Stimulated activated naive CD8-positive, alpha-beta T cell treated with anti-CD3 and anti-CD28 coated beads, Interleukin-15, Interleukin-2, amounts not matched to agents 100 U/mL and 50 U/mL, for 24 hours (primary cell): Measurements from ENCODE around the gene LRRC4C.

Experiments
- ATAC-seq: fragments of 150-1000 bp; cut with Tn5 transposase; one replicate; pipeline ENCODE4 v1.10.0; 2021
- DNase-seq: peaks from one replicate; pipeline ENCODE4 v3.0.0; 2021

LRRC4C gene

GRCh38 chr11:41250408-41250935 is 209.0 kb downstream of the LRRC4C start:
- DNase-seq (no peak), ATAC-seq (no peak)

GRCh38 chr11:41247621-41248020 is 211.8 kb downstream of the LRRC4C start:
- no peak for DNase-seq
- no peak for ATAC-seq

DNA sequence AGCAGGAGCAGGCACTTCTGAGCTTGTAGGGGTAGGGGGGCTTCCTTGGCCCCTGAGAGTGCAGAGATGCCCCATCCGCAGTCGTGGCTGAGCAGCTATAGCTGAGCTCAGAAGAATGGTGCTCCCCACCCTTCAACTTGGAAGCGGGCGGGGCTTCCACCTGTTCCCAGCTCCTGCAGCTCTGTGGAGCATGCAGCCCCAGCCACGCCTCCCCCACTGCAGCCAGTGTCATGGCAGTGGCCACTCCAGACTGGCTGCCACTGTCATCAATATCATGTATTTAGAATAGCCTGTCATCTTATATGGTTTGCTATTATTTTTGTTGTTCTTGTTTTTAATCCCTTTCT is 213.1 kb downstream of the LRRC4C start:
- no peak for ATAC-seq

GRCh38 chr11:41245704-41246398 is 213.6 kb downstream of the LRRC4C start:
- ATAC-seq = no peak
- DNase-seq = no peak

More for the DNA sequence above, 213.1 kb downstream of the LRRC4C start:
- no peak for DNase-seq

DNA sequence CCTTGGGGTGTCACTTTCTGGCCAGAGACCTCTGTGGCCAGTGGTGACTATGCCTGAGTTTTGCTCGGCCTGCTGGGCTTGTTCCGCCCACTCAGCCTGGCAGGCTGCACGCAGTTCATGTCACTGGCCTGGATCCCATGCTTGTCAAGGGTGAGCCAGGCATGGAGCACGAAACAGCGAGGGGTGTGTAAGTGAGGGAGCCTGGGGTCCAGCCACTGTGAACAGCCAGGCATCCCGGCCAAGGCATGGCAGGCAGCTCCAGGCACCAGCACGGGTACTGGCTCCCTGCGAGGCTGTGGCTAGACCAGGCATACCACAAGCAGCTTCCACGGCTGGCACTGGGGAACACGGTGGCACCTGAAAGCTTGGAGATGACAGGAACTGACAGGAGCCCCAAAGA is 214.3 kb downstream of the LRRC4C start:
- no peak for ATAC-seq
- DNase-seq = no peak

DNA sequence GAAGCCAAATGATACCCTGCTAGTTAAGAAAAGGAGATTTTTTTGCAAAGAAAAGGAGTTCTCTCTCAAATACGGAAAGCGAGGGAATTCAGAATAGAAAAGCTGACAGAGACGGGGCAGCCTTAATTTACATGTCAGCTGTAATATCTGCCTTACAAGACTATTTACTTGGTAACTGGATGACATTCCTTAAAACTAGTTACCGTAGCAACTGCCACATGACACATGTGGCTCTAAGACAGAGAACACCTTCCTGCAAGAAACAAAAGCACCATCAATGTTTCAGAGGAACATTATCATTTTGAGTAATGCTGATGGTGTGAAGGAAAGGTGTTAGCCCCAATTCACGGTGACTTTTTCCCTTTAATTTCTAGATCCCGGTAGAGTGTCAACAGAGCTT is 222.1 kb downstream of the LRRC4C start:
- DNase-seq (no peak), ATAC-seq (no peak)

DNA sequence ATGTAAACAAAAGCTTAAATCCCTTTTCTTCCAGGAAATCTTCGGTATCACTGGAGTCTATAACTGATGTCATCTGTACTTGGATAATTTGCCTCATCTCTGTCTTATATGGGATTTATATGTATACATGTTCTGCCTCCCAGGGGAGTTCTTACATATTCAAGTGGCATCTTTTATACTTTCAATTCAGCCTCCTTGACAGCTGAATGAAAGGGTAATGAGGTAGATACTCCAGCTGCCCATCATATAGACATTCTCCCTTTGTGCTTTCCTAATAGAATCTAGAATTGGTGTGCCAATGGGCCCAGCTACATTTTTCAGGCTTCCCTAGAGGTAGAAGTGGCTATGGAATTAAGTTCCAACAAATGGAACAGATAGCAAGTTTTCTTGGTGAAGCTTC is 223.8 kb downstream of the LRRC4C start:
- no peak for ATAC-seq
- DNase-seq = no peak

DNA sequence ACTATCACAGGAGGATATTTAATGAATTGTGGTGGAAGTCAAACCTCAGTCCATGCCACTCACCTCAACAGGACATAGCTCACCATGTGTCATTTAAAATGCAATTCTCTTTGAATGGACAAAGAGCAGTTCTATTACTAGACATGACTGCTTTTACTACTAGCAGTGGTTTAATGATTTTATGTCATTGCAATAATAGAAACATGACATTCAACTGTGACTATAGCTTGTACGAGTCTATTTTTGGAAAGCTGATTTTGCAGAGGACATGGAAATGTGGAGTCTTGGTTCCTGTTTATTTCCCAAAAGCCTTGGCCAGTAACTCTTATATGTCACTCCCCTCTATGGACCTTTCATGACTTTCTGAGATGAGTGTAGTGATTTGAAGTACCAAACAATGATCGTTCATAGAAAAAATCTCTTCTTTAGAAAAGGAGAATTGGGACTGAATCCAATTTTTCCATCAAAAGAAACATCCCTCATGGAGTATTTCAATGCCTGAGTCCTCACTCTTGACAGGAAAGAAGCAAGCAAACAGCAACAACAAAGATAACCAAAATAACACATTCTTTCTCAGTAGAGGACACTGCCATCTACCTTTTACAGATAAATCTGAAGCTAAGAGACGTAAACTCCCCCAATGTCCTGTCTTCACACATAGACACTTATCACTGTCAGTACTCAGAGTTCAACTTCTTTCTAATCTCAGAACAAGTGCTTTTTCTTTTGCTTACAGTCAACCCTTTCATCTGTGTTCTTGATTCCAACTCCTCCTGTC is 233.4 kb downstream of the LRRC4C start:
- no peak for ATAC-seq

DNA sequence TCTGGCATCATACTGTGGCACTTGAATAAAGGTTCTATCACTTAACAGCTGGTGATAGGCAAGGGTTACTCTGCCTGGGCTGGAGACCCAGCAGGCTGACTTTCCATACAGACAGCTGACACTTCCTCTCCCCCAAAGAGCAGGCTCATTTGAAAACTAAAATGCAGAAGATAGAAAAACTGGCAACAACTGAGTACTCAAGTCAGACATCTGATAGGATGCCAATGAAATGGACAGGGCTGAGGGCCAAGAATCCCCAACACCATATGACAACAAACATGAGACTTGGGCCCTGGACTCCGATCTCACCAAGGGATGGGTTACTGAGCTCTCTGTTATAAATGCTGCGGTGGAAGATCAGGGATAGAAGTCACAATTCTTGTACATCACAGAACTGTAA is 237.2 kb downstream of the LRRC4C start:
- ATAC-seq = no peak

More for the DNA sequence above, 233.4 kb downstream of the LRRC4C start:
- DNase-seq = no peak

DNA sequence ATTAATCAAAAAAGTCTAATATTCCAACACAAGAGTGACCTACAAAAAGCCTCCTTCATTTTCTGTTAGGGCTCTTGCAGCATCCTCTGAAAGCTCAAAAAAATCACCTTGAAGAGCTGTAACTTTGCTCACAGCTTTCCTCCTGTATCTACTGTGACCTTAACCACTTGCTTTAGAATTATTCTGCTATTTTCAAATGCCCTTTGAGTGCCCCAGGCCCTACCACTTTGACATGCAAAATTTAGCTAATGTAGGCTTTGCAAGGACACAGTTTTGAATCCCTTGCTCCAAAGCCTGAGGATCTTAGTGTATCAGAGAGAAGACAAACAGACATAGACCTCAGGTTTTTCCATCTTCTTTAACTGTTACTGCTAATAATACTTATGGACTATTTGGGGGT is 253.1 kb downstream of the LRRC4C start:
- DNase-seq (no peak), ATAC-seq (no peak)

More for the DNA sequence above, 237.2 kb downstream of the LRRC4C start:
- no peak for DNase-seq

DNA sequence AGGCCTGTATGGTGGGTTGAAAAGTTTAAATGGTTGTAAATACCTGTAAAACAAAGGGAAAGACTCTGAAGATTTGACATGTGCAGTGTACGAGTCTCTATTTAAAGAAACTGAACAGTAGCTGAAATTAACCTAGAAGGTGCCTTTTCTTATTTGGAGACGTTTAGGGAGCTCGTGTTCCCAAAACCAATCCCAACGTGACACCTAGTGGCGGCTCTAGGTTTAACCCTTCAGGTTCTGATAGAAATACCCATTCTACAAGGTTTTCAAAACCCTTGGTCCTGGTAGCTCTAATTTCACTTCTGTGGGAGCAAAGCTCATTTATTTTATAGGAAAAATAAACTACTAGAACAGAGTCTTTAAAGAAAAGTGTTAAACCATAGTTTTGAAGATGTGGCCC is 258.3 kb downstream of the LRRC4C start:
- ATAC-seq = no peak

GRCh38 chr11:41190437-41191082 is 268.9 kb downstream of the LRRC4C start:
- ATAC-seq = no peak
- DNase-seq = no peak

More for the DNA sequence above, 258.3 kb downstream of the LRRC4C start:
- peak; percentile 20 for DNase-seq

GRCh38 chr11:41189701-41190436 is 269.6 kb downstream of the LRRC4C start:
- DNase-seq (no peak), ATAC-seq (no peak)

- DNase-seq = no peak
- ATAC-seq = no peak
Observed at GRCh38 chr11:41177791-41178190, 281.7 kb downstream of the LRRC4C start.

- no peak for ATAC-seq
- no peak for DNase-seq
Observed at GRCh38 chr11:41175304-41175972, 284.0 kb downstream of the LRRC4C start.

- ATAC-seq (no peak), DNase-seq (no peak)
Observed at GRCh38 chr11:41146326-41146725, 313.1 kb downstream of the LRRC4C start.

DNA sequence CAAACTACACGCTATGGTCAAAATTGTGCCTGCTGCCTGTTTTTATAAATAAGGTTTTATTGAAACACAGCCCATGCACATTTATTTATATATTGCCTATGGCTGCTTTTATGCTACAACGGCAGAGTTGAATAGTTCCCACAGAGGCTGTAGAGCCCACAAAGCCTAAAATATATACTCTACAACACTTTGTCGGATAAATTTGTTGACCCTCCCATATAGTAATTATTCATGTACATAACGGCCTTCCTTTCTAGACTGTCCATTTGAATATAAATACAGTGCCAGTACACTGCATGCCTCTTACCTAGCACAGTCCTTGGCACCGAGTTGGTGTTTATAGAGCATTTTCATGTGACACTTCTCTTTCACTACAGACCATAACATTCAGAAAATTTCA is 314.0 kb downstream of the LRRC4C start:
- DNase-seq (no peak), ATAC-seq (no peak)

DNA sequence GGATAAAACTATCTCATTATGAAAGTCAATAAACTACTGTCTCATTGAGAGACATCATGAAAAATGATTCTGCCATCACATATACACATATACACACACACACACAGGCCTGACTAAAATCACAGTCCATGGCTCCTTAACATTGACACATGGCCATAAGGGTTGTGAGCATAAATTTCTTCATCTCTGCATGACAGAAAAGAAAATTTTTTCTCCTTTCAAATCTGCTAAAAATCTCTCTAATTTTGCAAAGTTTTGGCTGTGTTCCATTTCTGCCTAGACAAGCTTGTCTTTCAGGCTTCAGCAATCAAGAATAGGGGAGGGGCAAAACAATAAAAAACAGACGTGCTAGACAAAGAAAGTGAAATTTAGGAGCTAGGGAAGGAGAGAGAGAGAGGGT is 324.5 kb downstream of the LRRC4C start:
- DNase-seq = no peak
- ATAC-seq = no peak

DNA sequence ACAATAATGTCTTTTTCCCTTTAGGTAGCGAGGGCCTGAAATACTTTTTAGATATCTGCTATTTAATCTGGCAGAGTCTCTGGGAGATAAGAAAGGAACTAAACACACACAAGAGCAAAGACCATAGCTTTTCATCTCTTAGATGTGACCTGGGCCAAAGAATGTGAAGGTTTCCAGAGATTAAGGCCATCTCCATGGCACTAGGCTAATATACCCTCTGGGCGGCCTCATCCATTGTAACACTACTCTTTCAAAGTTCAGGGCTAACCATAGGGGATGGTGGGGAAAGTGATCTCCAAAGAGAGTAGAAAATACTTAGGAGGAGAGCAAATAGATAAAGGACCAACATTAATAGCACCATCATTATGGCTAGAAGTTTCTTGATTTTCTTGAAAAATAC is 326.4 kb downstream of the LRRC4C start:
- ATAC-seq (no peak), DNase-seq (no peak)

DNA sequence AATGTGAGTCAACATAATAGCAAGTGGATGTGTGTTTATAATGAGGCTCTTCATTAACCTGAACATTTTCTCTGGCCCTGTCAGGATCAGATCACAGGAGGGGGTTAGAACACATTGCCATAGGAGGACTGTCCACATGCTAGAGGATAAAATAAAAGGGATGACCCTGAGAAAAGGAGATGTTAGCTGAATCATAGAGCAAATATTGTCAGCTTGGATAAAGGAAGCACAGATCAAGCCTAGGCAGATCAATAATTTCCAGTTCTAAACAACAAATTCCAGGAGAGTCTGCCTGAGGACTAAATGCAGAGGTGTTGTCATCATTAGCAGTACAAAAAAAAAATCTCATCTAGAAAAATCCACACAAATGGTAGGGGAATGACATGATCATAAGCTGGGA is 337.9 kb downstream of the LRRC4C start:
- DNase-seq = no peak
- ATAC-seq = no peak

DNA sequence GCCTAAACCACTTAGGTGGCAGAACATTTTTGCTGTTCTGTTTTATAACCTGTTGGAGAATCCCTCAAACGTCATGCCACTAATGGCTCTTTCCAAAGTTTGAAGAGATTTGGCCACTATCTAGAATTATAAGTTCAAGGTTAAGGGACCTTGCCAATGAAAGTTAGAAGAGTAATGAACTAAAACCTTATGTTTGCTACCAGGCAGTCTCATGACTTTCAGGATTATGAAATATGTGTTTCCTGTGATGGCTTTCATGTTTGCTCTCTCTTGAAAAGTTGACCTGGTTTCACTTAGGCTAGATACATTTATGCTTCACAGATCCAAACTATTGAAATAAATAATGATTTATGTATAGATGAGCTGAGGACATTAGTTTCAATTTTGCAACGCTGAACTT is 340.0 kb downstream of the LRRC4C start:
- DNase-seq (no peak), ATAC-seq (no peak)

DNA sequence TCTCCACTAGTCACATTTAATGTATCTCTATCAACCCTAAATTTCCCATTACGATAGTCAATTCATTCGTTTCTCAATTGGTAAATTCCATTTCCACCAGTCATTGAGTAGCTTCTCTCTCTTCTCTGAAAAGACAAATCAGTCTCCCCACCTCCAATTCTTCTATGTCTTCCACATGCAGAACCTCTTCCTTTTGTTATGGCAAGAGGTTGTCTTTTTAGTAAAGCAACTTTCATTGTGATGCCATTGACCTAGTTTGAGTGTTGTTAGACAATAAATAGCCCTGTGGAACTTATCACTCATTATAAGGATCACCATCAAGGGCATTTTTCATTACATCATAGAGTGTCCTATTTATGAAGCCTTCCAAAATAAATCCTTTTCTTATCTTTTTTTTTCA is 340.9 kb downstream of the LRRC4C start:
- no peak for DNase-seq
- no peak for ATAC-seq
